H1 (cell line): ENCODE measurements around the gene PPP4R3C. TPM values are rescaled to one million over a fixed set of nuclear protein-coding genes. Genes with fewer than 3 reads are reported as not detected.

Source experiments
- CTCF ChIA-PET: fragments of 300-600 bp; sonication (Branson Sonifier 250); formaldehyde crosslinking; loops from one replicate; lab custom pipeline; 2021; ENCODE audit not compliant: partially characterized antibody; lab: Charles Lee
- POLR2A ChIA-PET: fragments of 300-600 bp; sonication (Branson Sonifier 250); formaldehyde crosslinking; loops from one replicate; lab custom pipeline; 2021; ENCODE audit warnings: inconsistent platforms; ENCODE audit not compliant: partially characterized antibody; lab: Charles Lee
- DNase-seq, 2 experiments: peaks; one replicate each; pipeline versions ENCODE4 v3.0.0 to v3.0.0-alpha.2; 2010 to 2022; ENCODE audit warnings: low spot score in 2 of 2, low read depth in 1 of 2, mixed read lengths in 1 of 2
- FAIRE-seq: peaks from 2 replicates; lab custom pipeline; 2011; peaks lifted over from hg19 to GRCh38; lab: Jason Lieb, UNC
- H2AFZ ChIP-seq: 2 replicates; pipeline ENCODE4 v1.8.1; 2012; ENCODE audit warnings: low read length, inconsistent platforms
- H2AK5ac ChIP-seq: 2 replicates; pipeline ENCODE4 v1.6.1; 2013; ENCODE audit warnings: low read depth, low read length
- H2BK120ac ChIP-seq: replicated peaks from 2 replicates; pipeline ENCODE3; 2013; ENCODE audit warnings: low read depth, low read length, inconsistent platforms
- H2BK12ac ChIP-seq: 2 replicates; pipeline ENCODE4 v1.6.1; 2013; ENCODE audit warnings: low read depth, low read length
- H2BK15ac ChIP-seq: 2 replicates; pipeline ENCODE4 v1.6.1; 2013; ENCODE audit warnings: low read length
- H2BK20ac ChIP-seq: 2 replicates; pipeline ENCODE4 v1.6.1; 2013; ENCODE audit warnings: low read length
- H2BK5ac ChIP-seq: 2 replicates; pipeline ENCODE4 v1.6.1; 2013; ENCODE audit warnings: low read depth, low read length
- H3K14ac ChIP-seq: 2 replicates; pipeline ENCODE4 v1.6.1; 2013; ENCODE audit warnings: inconsistent platforms; ENCODE audit not compliant: insufficient read length
- H3K18ac ChIP-seq: 2 replicates; pipeline ENCODE4 v1.6.1; 2013; ENCODE audit warnings: low read length; ENCODE audit errors: extremely low read depth
- H3K23ac ChIP-seq: 2 replicates; pipeline ENCODE4 v1.6.1; 2013; ENCODE audit warnings: inconsistent platforms; ENCODE audit not compliant: insufficient read length
- H3K23me2 ChIP-seq: 2 replicates; pipeline ENCODE4 v1.6.1; 2013; ENCODE audit warnings: low read depth, low read length
- H3K27ac ChIP-seq: 2 replicates; pipeline ENCODE4 v1.6.1; 2011; ENCODE audit warnings: low read depth, low read length, inconsistent platforms
- H3K27me3 ChIP-seq, 4 experiments: replicated peaks in 1 of 4; 1 replicate in 1 of 4; 2 replicates in 3 of 4; pipeline versions ENCODE4 v1.6.1 to v1.8.1; 2011 to 2013; ENCODE audit warnings: low read length in 3 of 4, mild to moderate bottlenecking in 3 of 4, inconsistent platforms in 2 of 4, mixed read lengths in 2 of 4, moderate library complexity in 1 of 4; ENCODE audit not compliant: control insufficient read depth in 3 of 4, insufficient read depth in 3 of 4; ENCODE audit errors: extremely low read depth in 1 of 4
- H3K36me3 ChIP-seq, 4 experiments: 2 replicates each; pipeline versions ENCODE4 v1.6.1 to v1.8.1; 2011 to 2013; ENCODE audit warnings: mild to moderate bottlenecking in 4 of 4, low read length in 3 of 4, moderate library complexity in 2 of 4, control low read depth in 1 of 4, inconsistent platforms in 1 of 4; ENCODE audit not compliant: insufficient read depth in 4 of 4, control insufficient read depth in 2 of 4
- H3K4ac ChIP-seq: replicated peaks from 2 replicates; pipeline ENCODE3; 2013; ENCODE audit warnings: low read length, low read depth, mixed read lengths, inconsistent platforms; ENCODE audit not compliant: insufficient read length
- H3K4me1 ChIP-seq, 4 experiments: replicated peaks in 1 of 4; 1 replicate in 1 of 4; 2 replicates in 3 of 4; pipeline versions ENCODE4 v1.6.1 to v1.8.1; 2011 to 2013; ENCODE audit warnings: low read length in 3 of 4, inconsistent platforms in 2 of 4, mixed read lengths in 1 of 4; ENCODE audit not compliant: insufficient read depth in 4 of 4, control insufficient read depth in 3 of 4
- H3K4me2 ChIP-seq, 2 experiments: 2 replicates each; pipeline versions ENCODE4 v1.6.1 to v1.8.1; 2011 to 2013; ENCODE audit warnings: low read depth in 2 of 2, low read length in 2 of 2, control low read depth in 1 of 2, inconsistent platforms in 1 of 2, mild to moderate bottlenecking in 1 of 2; ENCODE audit not compliant: insufficient read depth in 1 of 2
- H3K4me3 ChIP-seq, 4 experiments: fragments of 200-600, 300-600 bp in 1 of 4; sonication (generic), shearing (Covaris generic), sonication (Bioruptor Twin) in 1 of 4; 2 replicates each; pipeline versions ENCODE4 v1.5.1 to v1.8.1; 2011 to 2016; ENCODE audit warnings: low read length in 4 of 4, low read depth in 3 of 4, control low read depth in 2 of 4, inconsistent platforms in 2 of 4, mild to moderate bottlenecking in 2 of 4, mixed read lengths in 1 of 4, moderate library complexity in 1 of 4; ENCODE audit not compliant: insufficient read depth in 2 of 4; ENCODE audit errors: extremely low read depth in 1 of 4
- H3K56ac ChIP-seq: replicated peaks from 2 replicates; pipeline ENCODE3; 2013; ENCODE audit warnings: low read depth, mild to moderate bottlenecking, mixed read lengths, low read length, inconsistent platforms; ENCODE audit not compliant: insufficient read length
- H3K79me1 ChIP-seq: 2 replicates; pipeline ENCODE4 v1.6.1; 2013; ENCODE audit warnings: low read depth, low read length, control low read depth
- H3K79me2 ChIP-seq, 2 experiments: 2 replicates each; pipeline versions ENCODE4 v1.6.1 to v1.8.1; 2012 to 2013; ENCODE audit warnings: low read length in 2 of 2, mild to moderate bottlenecking in 2 of 2, inconsistent platforms in 1 of 2; ENCODE audit not compliant: insufficient read depth in 2 of 2, control insufficient read depth in 1 of 2
- H3K9ac ChIP-seq, 4 experiments: replicated peaks in 1 of 4; 1 replicate in 1 of 4; 2 replicates in 3 of 4; pipeline versions ENCODE4 v1.6.1 to v1.8.1; 2011 to 2013; ENCODE audit warnings: low read depth in 3 of 4, low read length in 3 of 4, control low read depth in 2 of 4, mild to moderate bottlenecking in 2 of 4, moderate library complexity in 2 of 4, inconsistent platforms in 1 of 4; ENCODE audit errors: extremely low read depth in 1 of 4
- H3K9me3 ChIP-seq, 2 experiments: 2 replicates each; pipeline versions ENCODE4 v1.6.1 to v1.8.1; 2012 to 2013; ENCODE audit warnings: mild to moderate bottlenecking in 2 of 2, moderate library complexity in 2 of 2, control low read depth in 1 of 2, inconsistent platforms in 1 of 2, low read depth in 1 of 2, low read length in 1 of 2, mixed read lengths in 1 of 2; ENCODE audit not compliant: insufficient read depth in 2 of 2
- H4K20me1 ChIP-seq, 2 experiments: replicated peaks in 1 of 2; 2 replicates each; pipeline versions ENCODE3 to v1.8.1; 2011 to 2013; ENCODE audit warnings: inconsistent platforms in 2 of 2, low read length in 2 of 2, mild to moderate bottlenecking in 1 of 2; ENCODE audit not compliant: insufficient read depth in 2 of 2, control insufficient read depth in 1 of 2
- H4K5ac ChIP-seq: 2 replicates; pipeline ENCODE4 v1.6.1; 2013; ENCODE audit warnings: low read length, low read depth, mixed read lengths, inconsistent platforms; ENCODE audit not compliant: insufficient read length
- H4K8ac ChIP-seq: 2 replicates; pipeline ENCODE4 v1.8.0; 2013; ENCODE audit warnings: mild to moderate bottlenecking, moderate library complexity, low read length, inconsistent platforms; ENCODE audit not compliant: insufficient read depth; ENCODE audit errors: extremely low read depth
- H4K91ac ChIP-seq: replicated peaks from 2 replicates; pipeline ENCODE3; 2013; ENCODE audit warnings: low read length, mixed read lengths, inconsistent platforms; ENCODE audit not compliant: insufficient read length
- ASH2L ChIP-seq: fragments of 200-600, 300-600 bp; sonication (generic); IDR thresholded peaks from one replicate; pipeline ENCODE4 v1.7.1; 2017; ENCODE audit warnings: low read length
- CEBPB ChIP-seq: IDR thresholded peaks from 2 replicates; pipeline ENCODE4 v1.6.1; 2012; ENCODE audit warnings: low read depth, low read length
- EP300 ChIP-seq, 2 experiments: IDR thresholded peaks; 1 replicate in 1 of 2; 2 replicates in 1 of 2; pipeline ENCODE4 v1.6.1; 2011 to 2012; ENCODE audit warnings: low read depth in 2 of 2, low read length in 2 of 2, mild to moderate bottlenecking in 2 of 2, borderline replicate concordance in 1 of 2, inconsistent platforms in 1 of 2, moderate library complexity in 1 of 2
- GTF2F1 ChIP-seq: IDR thresholded peaks from 2 replicates; pipeline ENCODE4 v1.6.1; 2012; ENCODE audit warnings: low read depth, low read length, improper control_type of control experiment, borderline replicate concordance
- HDAC2 ChIP-seq, 2 experiments: fragments of 300-600 bp in 1 of 2; sonication (generic) in 1 of 2; IDR thresholded peaks; 2 replicates each; pipeline ENCODE4 v1.6.1; 2011 to 2012; ENCODE audit warnings: low read depth in 2 of 2, low read length in 2 of 2, mild to moderate bottlenecking in 2 of 2, moderate library complexity in 2 of 2, borderline replicate concordance in 1 of 2, inconsistent platforms in 1 of 2
- HDAC6 ChIP-seq: IDR thresholded peaks from one replicate; pipeline ENCODE4 v1.7.1; 2012; ENCODE audit warnings: low read depth, mild to moderate bottlenecking, inconsistent platforms, low read length, moderate library complexity
- MAX ChIP-seq: IDR thresholded peaks from 2 replicates; pipeline ENCODE4 v1.6.1; 2012; ENCODE audit warnings: inconsistent platforms
- POLR2AphosphoS5 ChIP-seq: IDR thresholded peaks from 2 replicates; pipeline ENCODE4 v1.6.1; 2011; ENCODE audit warnings: low read depth, low read length
- RFX5 ChIP-seq: IDR thresholded peaks from 2 replicates; pipeline ENCODE4 v1.6.1; 2011; ENCODE audit warnings: low read depth, low read length, improper control_type of control experiment, borderline replicate concordance
- RNF2 ChIP-seq: fragments of 200-900, 300-1000 bp; sonication (generic); IDR thresholded peaks from 2 replicates; pipeline ENCODE4 v1.7.1; 2016; ENCODE audit warnings: borderline replicate concordance, low read depth, mild to moderate bottlenecking, antibody characterized with exemption, low read length; ENCODE audit not compliant: poor library complexity, severe bottlenecking; ENCODE audit errors: missing control alignments
- SIN3A ChIP-seq, 2 experiments: IDR thresholded peaks in 1 of 2; conservative IDR thresholded peaks in 1 of 2; 2 replicates each; pipeline ENCODE4 v1.6.1; 2011 to 2012; ENCODE audit warnings: low read length in 2 of 2, improper control_type of control experiment in 1 of 2, low read depth in 1 of 2, mild to moderate bottlenecking in 1 of 2
- SP4 ChIP-seq: IDR thresholded peaks from 2 replicates; pipeline ENCODE4 v1.6.1; 2012; ENCODE audit warnings: low read length, inconsistent platforms
- TBP ChIP-seq: IDR thresholded peaks from 2 replicates; pipeline ENCODE4 v1.6.1; 2011; ENCODE audit warnings: low read depth, low read length, improper control_type of control experiment
- whole genome bisulfite sequencing, 2 experiments: shearing (Covaris generic) in 1 of 2; methylation state at CpG; one replicate each; pipeline versions ENCODE4 v1.1.6 to v1.1.7; 2013 to 2015; ENCODE audit warnings: low lambda C conversion rate in 2 of 2, mixed read lengths in 2 of 2, inconsistent platforms in 1 of 2, low coverage in 1 of 2, missing lambda C conversion rate in 1 of 2; ENCODE audit not compliant: insufficient replicate concordance in 2 of 2, insufficient coverage in 1 of 2, insufficient read length in 1 of 2; ENCODE audit errors: extremely low coverage in 1 of 2, missing lambda C conversion rate in 1 of 2; 5-methylcytosine and 5-hydroxymethylcytosine counted together
- polyA plus RNA-seq, 7 experiments: library from polyadenylated mRNA; depleted of rRNA in 3 of 7; stranded (reverse) in 5 of 7; unstranded in 2 of 7; fragments of >200 nt in 5 of 7; fragments of 200-250 nt in 2 of 7; gene quantifications; 1 replicate in 5 of 7; 2 replicates in 1 of 7; 4 replicates in 1 of 7; pipeline versions ENCODE4 v1.2.1 to v1.2.3, GENCODE V29; 2011 to 2013; ENCODE audit warnings: missing spikeins in 2 of 7, mixed read lengths in 2 of 7
- total RNA-seq: library from RNA; stranded (reverse); fragmentation: NEBNext Ultra II Directional; extraction: Animal tissue kit (Norgen Biotek cat#: 25700); gene quantifications from 2 replicates; pipeline ENCODE4 v1.2.1, GENCODE V29; 2021

Gene PPP4R3C
- total and polyA plus RNA-seq, 2 of the 8 experiments (the other 6 are each of a cell fraction or from before 2014, with no cell fraction given), result not detected

GRCh38 chrX:27438937-27439336 lies 24.2 kb downstream of the PPP4R3C start:
- POLR2A ChIA-PET, result no interaction called here
- no peaks in the 10 kb centered on the region for H3K4me1 ChIP-seq

More at GRCh38 chrX:27438937-27439336, 24.2 kb downstream of the PPP4R3C start:
- H2BK15ac ChIP-seq, result no peak overlapping the region
- H3K36me3 ChIP-seq, result no peaks in the 10 kb centered on the region
- no peak overlapping the region for H3K4me3 ChIP-seq
- H3K27ac ChIP-seq, result no peak overlapping the region
- no peak overlapping the region for H2BK5ac ChIP-seq
- H2BK12ac ChIP-seq, result no peak overlapping the region
- no peaks in the 10 kb centered on the region for H3K9me3 ChIP-seq
- no peaks in the 10 kb centered on the region for H3K79me1 ChIP-seq
- H3K79me2 ChIP-seq, result no peaks in the 10 kb centered on the region
- no peak overlapping the region for H2BK120ac ChIP-seq
- H2AK5ac ChIP-seq, result no peak overlapping the region
- no peaks in the 10 kb centered on the region for H4K20me1 ChIP-seq
- no peak overlapping the region for H3K56ac ChIP-seq
- no peak overlapping the region for H3K18ac ChIP-seq
- DNase-seq (no peak), FAIRE-seq (no peak)
- H3K23ac ChIP-seq, result no peak overlapping the region
- no peak overlapping the region for H2AFZ ChIP-seq
- no peak overlapping the region for H4K5ac ChIP-seq
- no peak overlapping the region for H3K9ac ChIP-seq
- CTCF ChIA-PET, result no interaction called here
- no peaks in the 10 kb centered on the region for H3K23me2 ChIP-seq
- H3K14ac ChIP-seq, result no peak overlapping the region
- no peaks in the 10 kb centered on the region for H3K27me3 ChIP-seq
- H4K91ac ChIP-seq, result no peak overlapping the region
- no peak overlapping the region for H4K8ac ChIP-seq
- no peak overlapping the region for H3K4ac ChIP-seq
- H2BK20ac ChIP-seq, result no peak overlapping the region
- TF ChIP-seq GTF2F1, result no peak
- no peak for TF ChIP-seq TBP
- TF ChIP-seq ASH2L, result no peak
- TF ChIP-seq SIN3A (conservative IDR thresholded peaks at IDR 0.05 in 1 of 2, IDR thresholded peaks at IDR 0.05 in 1 of 2; ENCODE audit: low read depth in 1 of 2, low read length in 2 of 2), result no peak
- TF ChIP-seq POLR2AphosphoS5, result no peak
- TF ChIP-seq CEBPB, result no peak
- no peak for TF ChIP-seq RFX5
- no peak for TF ChIP-seq MAX
- TF ChIP-seq HDAC2 (IDR thresholded peaks at IDR 0.05; ENCODE audit: borderline replicate concordance in 1 of 2, low read depth in 2 of 2, low read length in 2 of 2), result no peak
- no peak for TF ChIP-seq RNF2
- TF ChIP-seq EP300 (IDR thresholded peaks at IDR 0.05; ENCODE audit: borderline replicate concordance in 1 of 2, low read depth in 2 of 2, low read length in 2 of 2), result no peak
- no peak for TF ChIP-seq HDAC6
- TF ChIP-seq SP4, result no peak
- TF ChIP-seq, all 59 proteins: peak for 0
- 93% methylated on average over 3 of the region's 3 CpGs; no CpG with 5 or more reads in 1 of the 2 experiments for WGBS, 2 experiments
- no peak overlapping the region for H3K4me2 ChIP-seq
